ENCODE measurements around the gene SFXN4. TPM values are rescaled to one million over a fixed set of nuclear protein-coding genes. Genes with fewer than 3 reads are reported as not detected.

Gene SFXN4
- total and polyA plus RNA-seq, 2 of the 4 experiments (the other 2 are of a cell fraction), result 12.0 to 12.5 TPM

DNA sequence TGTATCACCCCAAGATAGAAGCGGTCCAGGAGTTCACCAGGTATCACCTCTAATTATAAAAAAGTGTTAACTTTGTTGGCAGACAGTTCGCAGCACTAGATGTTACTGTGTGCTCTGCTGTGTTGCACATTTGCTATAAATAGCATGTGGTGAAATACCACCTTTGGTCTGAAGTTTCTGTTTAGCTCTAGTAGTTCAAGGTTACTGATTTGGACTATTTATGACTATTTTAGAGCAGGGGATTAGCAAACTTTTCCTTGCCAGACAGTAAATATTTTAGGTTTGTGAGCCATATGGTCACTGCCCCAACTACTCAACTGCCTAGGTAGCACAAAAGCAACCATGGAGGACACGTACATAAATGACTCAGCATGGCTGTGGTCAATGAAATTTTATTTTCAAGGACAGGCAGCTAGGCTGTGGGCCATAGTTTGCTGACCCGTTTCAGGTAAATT lies 45.1 kb downstream of the SFXN4 start:
- no peak overlapping the region for H3K23ac ChIP-seq (ENCODE audit: low read depth, low read length)
- ATAC-seq (ENCODE audit: low read depth) (peak; percentile 78), DNase-seq (peak; percentile 83)
- H2BK5ac ChIP-seq (ENCODE audit: low read depth, low read length, poor library complexity, severe bottlenecking), result peak overlapping the region; percentile 85
- H3K4me1 ChIP-seq (ENCODE audit: control insufficient read depth, insufficient read depth, low read length), result peaks cover 2% of the 10 kb centered on the region; the same call in 1 of the 2 replicates
- H3K9me3 ChIP-seq (ENCODE audit: control insufficient read depth, insufficient read depth, low read length), result no peaks in the 10 kb centered on the region
- CTCF ChIA-PET, result interaction anchor here (1.0 to 1.1 kb wide), 2 partner anchors 11 kb away, joined by 3 to 4 read pairs; no protein-coding TSS in a partner anchor
- POLR2A ChIA-PET (ENCODE audit: unreplicated experiment), result no interaction called here
- intact Hi-C loops (cut with micrococcal nuclease), result no loop called here
- H4K20me1 ChIP-seq (ENCODE audit: insufficient read depth, low read length), result peaks cover 4% of the 10 kb centered on the region; the same call in 1 of the 2 replicates
- H3K9ac ChIP-seq (ENCODE audit: low read depth, low read length), result no peak overlapping the region
- in situ Hi-C loops (cut with MboI; ENCODE audit: low sequenced_read_pairs), result no loop called here
- H3K4me3 ChIP-seq (ENCODE audit: insufficient read depth, low read depth, low read length), result no peak overlapping the region
- no peak overlapping the region for H2BK15ac ChIP-seq (ENCODE audit: low read depth, low read length)
- no peak overlapping the region for H3K18ac ChIP-seq (ENCODE audit: low read depth, low read length)
- H2BK20ac ChIP-seq (ENCODE audit: low read depth, low read length), result no peak overlapping the region
- no peak overlapping the region for H3K14ac ChIP-seq (replicated peaks; ENCODE audit: low read depth, low read length)
- no peak overlapping the region for H2BK120ac ChIP-seq (ENCODE audit: low read depth, low read length)
- no peaks in the 10 kb centered on the region for H3K27me3 ChIP-seq (ENCODE audit: control insufficient read depth, insufficient read depth, low read length)
- H3K79me1 ChIP-seq (ENCODE audit: low read depth in 1 of 2, low read length in 2 of 2), result peaks cover 2 to 27% of the 10 kb centered on the region in 2 experiments; a peak in 3 of 4 replicates
- WGBS, 2 experiments (ENCODE audit: extremely low coverage in 2 of 2, insufficient read length in 1 of 2), result 53% methylated on average over 3 of the region's 4 CpGs; no CpG with 5 or more reads in 1 of the 2 experiments
- H2AFZ ChIP-seq (replicated peaks; ENCODE audit: low read length, poor library complexity), result no peak overlapping the region
- H4K8ac ChIP-seq (ENCODE audit: low read depth in 2 of 2, low read length in 2 of 2), result no peak overlapping the region
- H3K4me2 ChIP-seq (ENCODE audit: low read depth, low read length), result no peak overlapping the region; the same call in 1 of the 2 replicates
- H3K36me3 ChIP-seq (ENCODE audit: control insufficient read depth, insufficient read depth, low read length), result peaks cover 51% of the 10 kb centered on the region
- H3K4ac ChIP-seq (ENCODE audit: low read depth, low read length), result no peak overlapping the region
- TF ChIP-seq MXI1 (IDR thresholded peaks at IDR 0.05; ENCODE audit: borderline replicate concordance, low read depth, low read length), result no peak
- TF ChIP-seq NFE2L2 (IDR thresholded peaks at IDR 0.05; ENCODE audit: low read depth, low read length), result peak; percentile 72; the same call in 1 of the 2 replicates
- TF ChIP-seq USF2 (IDR thresholded peaks at IDR 0.05; ENCODE audit: low read depth, low read length), result no peak
- peak; percentile 51; the same call in 1 of the 2 replicates for TF ChIP-seq MAFK (IDR thresholded peaks at IDR 0.05; ENCODE audit: low read depth, low read length)
- peak; percentile 42; the same call in 1 of the 2 replicates for TF ChIP-seq FOS (IDR thresholded peaks at IDR 0.05; ENCODE audit: low read depth, low read length)
- TF ChIP-seq CEBPB (IDR thresholded peaks at IDR 0.05; ENCODE audit: low read depth, low read length), result peak; percentile 64
- no peak overlapping the region for H2AK5ac ChIP-seq (ENCODE audit: low read depth, low read length)
- H4K91ac ChIP-seq (ENCODE audit: insufficient read depth, low read depth, low read length), result no peak overlapping the region
- BruUV-seq (replicated peaks), result no TSS peak
- H3K56ac ChIP-seq (ENCODE audit: extremely low read depth, insufficient read depth, low read length), result no peak overlapping the region
- H3K9me1 ChIP-seq (ENCODE audit: insufficient read depth, low read length), result peaks cover 4% of the 10 kb centered on the region; the same call in 1 of the 2 replicates
- H3K27ac ChIP-seq (ENCODE audit: insufficient read depth, low read length), result peak overlapping the region; percentile 7; the same call in 1 of the 2 replicates
- dilution Hi-C loops (cut with HindIII; ENCODE audit: low sequenced_read_pairs, unreplicated experiment), result no loop called here
- H2AK9ac ChIP-seq (replicated peaks; ENCODE audit: low read depth, low read length, poor library complexity), result no peak overlapping the region
- no peak overlapping the region for H4K5ac ChIP-seq (ENCODE audit: low read depth, low read length)

Measured in IMR-90 (cell line).